ENCODE results near the gene RAMP1.
"Not testable (repeated sequence)": the region's sequence is repeated elsewhere in the genome, so short reads cannot be mapped to it uniquely, and the experiment has no call there.

Gene RAMP1

GRCh38 chr2:237863102-237863511 is 3.7 kb downstream of the RAMP1 start:
- in situ Hi-C loops (cut with MboI; ENCODE audit: low sequenced_read_pairs) = no loop called here

GRCh38 chr2:237863689-237864443 is 4.4 kb downstream of the RAMP1 start:
- in situ Hi-C loops (cut with MboI; ENCODE audit: low sequenced_read_pairs) = no loop called here

- in situ Hi-C loops (cut with MboI; ENCODE audit: low sequenced_read_pairs) = no loop called here
Measured at GRCh38 chr2:237864444-237864931, 5.1 kb downstream of the RAMP1 start.

GRCh38 chr2:237864940-237865622 is 5.7 kb downstream of the RAMP1 start:
- in situ Hi-C loops (cut with MboI; ENCODE audit: low sequenced_read_pairs) = no loop called here

- in situ Hi-C loops (cut with MboI; ENCODE audit: low sequenced_read_pairs) = no loop called here
Measured at GRCh38 chr2:237865623-237866041, 6.2 kb downstream of the RAMP1 start.

- in situ Hi-C loops (cut with MboI; ENCODE audit: low sequenced_read_pairs) = no loop called here
Measured at GRCh38 chr2:237866101-237866621, 6.7 kb downstream of the RAMP1 start.

- in situ Hi-C loops (cut with MboI; ENCODE audit: low sequenced_read_pairs) = no loop called here
Measured at GRCh38 chr2:237867465-237867864, 8.0 kb downstream of the RAMP1 start.

GRCh38 chr2:237868074-237868473 is 8.7 kb downstream of the RAMP1 start:
- in situ Hi-C loops (cut with MboI; ENCODE audit: low sequenced_read_pairs) = not testable (repeated sequence)

GRCh38 chr2:237868631-237869342 is 9.4 kb downstream of the RAMP1 start:
- in situ Hi-C loops (cut with MboI; ENCODE audit: low sequenced_read_pairs) = no loop called here

GRCh38 chr2:237869343-237870102 is 10.1 kb downstream of the RAMP1 start:
- in situ Hi-C loops (cut with MboI; ENCODE audit: low sequenced_read_pairs) = no loop called here

- in situ Hi-C loops (cut with MboI; ENCODE audit: low sequenced_read_pairs) = no loop called here
Measured at GRCh38 chr2:237870126-237870525, 10.7 kb downstream of the RAMP1 start.

GRCh38 chr2:237870754-237871651 is 11.6 kb downstream of the RAMP1 start:
- in situ Hi-C loops (cut with MboI; ENCODE audit: low sequenced_read_pairs) = no loop called here

GRCh38 chr2:237872178-237872887 is 12.9 kb downstream of the RAMP1 start:
- in situ Hi-C loops (cut with MboI; ENCODE audit: low sequenced_read_pairs) = no loop called here

- in situ Hi-C loops (cut with MboI; ENCODE audit: low sequenced_read_pairs) = no loop called here
Measured at GRCh38 chr2:237873421-237873831, 14.0 kb downstream of the RAMP1 start.

- in situ Hi-C loops (cut with MboI; ENCODE audit: low sequenced_read_pairs) = no loop called here
Measured at GRCh38 chr2:237873897-237874551, 14.6 kb downstream of the RAMP1 start.

GRCh38 chr2:237874585-237875161 is 15.2 kb downstream of the RAMP1 start:
- in situ Hi-C loops (cut with MboI; ENCODE audit: low sequenced_read_pairs) = no loop called here

GRCh38 chr2:237875256-237876060 is 16.0 kb downstream of the RAMP1 start:
- in situ Hi-C loops (cut with MboI; ENCODE audit: low sequenced_read_pairs) = no loop called here
